Transverse colon (tissue), 4 donors: ENCODE results near the gene ZNF268. TPM values are rescaled to one million over a fixed set of nuclear protein-coding genes. Genes with fewer than 3 reads are reported as not detected.

Source experiments
- DNase-seq: peaks from one replicate; pipeline ENCODE4 v3.0.0-alpha.2; 2019
- H3K27ac ChIP-seq, 4 donors: fragments of 200-600 bp; sonication (generic); 2 replicates each; pipeline ENCODE4 v1.5.1; 2016 to 2018; ENCODE audit warnings: inconsistent platforms in 4 of 4
- H3K27me3 ChIP-seq: fragments of 200-600 bp; sonication (generic); 2 replicates; pipeline ENCODE4 v1.5.1; 2017; ENCODE audit warnings: inconsistent platforms
- H3K36me3 ChIP-seq, 4 donors: fragments of 200-600 bp; sonication (generic); 2 replicates each; pipeline ENCODE4 v1.5.1; 2017 to 2019; ENCODE audit warnings: inconsistent platforms in 4 of 4
- H3K4me1 ChIP-seq, 4 donors: fragments of 200-600 bp; sonication (generic); 2 replicates each; pipeline ENCODE4 v1.5.1; 2017 to 2020; ENCODE audit warnings: inconsistent platforms in 4 of 4
- H3K4me3 ChIP-seq, 4 donors: fragments of 200-600 bp; sonication (generic); 1 replicate in 1 of 4; 2 replicates in 3 of 4; pipeline versions ENCODE4 v1.5.1 to v1.6.1; 2017 to 2019; ENCODE audit warnings: inconsistent platforms in 4 of 4
- H3K9me3 ChIP-seq, 2 donors: fragments of 200-600 bp; sonication (generic); 2 replicates each; pipeline ENCODE4 v1.5.1; 2017 to 2019; ENCODE audit warnings: inconsistent platforms in 2 of 2
- EP300 ChIP-seq: sonication (generic); formaldehyde crosslinking; IDR thresholded peaks from one replicate; pipeline ENCODE4 v1.6.1; 2017; ENCODE audit warnings: antibody characterized with exemption, low read depth
- POLR2A ChIP-seq: fragments of 450-650 bp; IDR thresholded peaks from one replicate; pipeline ENCODE4 v1.6.1; 2016; ENCODE audit warnings: antibody characterized with exemption, mild to moderate bottlenecking, moderate library complexity
- POLR2AphosphoS5 ChIP-seq, 3 donors: sonication (generic); formaldehyde crosslinking; IDR thresholded peaks; one replicate each; pipeline ENCODE4 v1.6.1; 2016; ENCODE audit warnings: antibody characterized with exemption in 3 of 3
- WGBS, 2 donors: methylation state at CpG; one replicate each; pipeline ENCODE4 v1.1.5; 2018; ENCODE audit warnings: low coverage in 1 of 2; 5-methylcytosine and 5-hydroxymethylcytosine counted together
- in situ Hi-C, 4 donors: fragments of 200-750 bp; cut with MboI; loops; one replicate each; pipeline versions ENCODE4 v1.15.0 to v1.15.1; 2017; ENCODE audit warnings: low sequenced_read_pairs in 3 of 4, low pct_ligation_motif_present in 1 of 4, low pct_unique_long_range_greater_than_20kb in 1 of 4
- intact Hi-C: fragments of 100-400 bp; cut with DNase I; formaldehyde crosslinking; loops from one replicate; pipeline ENCODE4 v1.15.1; 2023; ENCODE audit warnings: low total_unique reads
- total RNA-seq, 4 donors: library from RNA; depleted of rRNA; stranded (reverse); fragments of >200 nt; gene quantifications; one replicate each; pipeline ENCODE4 v1.1.0, GENCODE V29; 2016
- TF ChIP-seq, protein P1 (sequence below), 5 experiments: fragments of 200-600 bp in 3 of 5; fragments of 450-650 bp in 2 of 5; sonication (generic) in 3 of 5; IDR thresholded peaks; 1 replicate in 2 of 5; 2 replicates in 3 of 5; pipeline ENCODE4 v1.5.1; 2016 to 2017; ENCODE audit warnings: antibody characterized with exemption in 5 of 5, inconsistent platforms in 3 of 5, mild to moderate bottlenecking in 2 of 5, moderate library complexity in 1 of 5

ZNF268 gene
- total RNA-seq, 4 donors from 2014 or later: 12.2 to 30.3 (median 16.1) TPM

DNA sequence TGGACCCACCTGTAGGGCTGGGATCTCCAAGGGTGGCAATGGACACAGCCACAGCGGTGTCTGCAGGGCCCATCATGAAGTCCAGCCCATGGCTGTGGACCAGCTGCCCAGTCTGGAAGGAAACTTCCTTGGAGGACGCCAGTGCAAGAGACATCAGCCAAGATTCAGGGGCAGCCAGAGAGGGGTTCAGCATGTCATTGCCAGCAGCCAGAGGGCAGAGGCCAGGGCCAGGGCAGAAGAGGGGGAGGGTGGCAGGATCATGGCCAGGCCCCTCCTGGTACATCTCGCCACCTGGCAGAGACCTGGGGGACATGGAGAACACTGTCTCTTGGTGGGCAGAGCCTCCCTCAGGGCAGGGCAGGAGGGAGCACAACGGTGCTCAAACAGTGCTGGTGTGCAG is 44.2 kb downstream of the ZNF268 start:
- TF ChIP-seq POLR2AphosphoS5 (IDR thresholded peaks at IDR 0.05): no peak
- in situ Hi-C loops (no loop called here), intact Hi-C loops (no loop called here)
- H3K27ac ChIP-seq: no peak overlapping the region
- DNase-seq: no peak
- H3K4me3 ChIP-seq: no peak overlapping the region
- 80 to 85% methylated on average over 1 to 4 of the region's 4 CpGs for WGBS, 2 donors
- H3K27me3 ChIP-seq: no peaks in the 10 kb centered on the region
- no peaks in the 10 kb centered on the region for H3K36me3 ChIP-seq
- H3K9me3 ChIP-seq: peaks cover 7 to 18% of the 10 kb centered on the region in 2 donors
- no peaks in the 10 kb centered on the region for H3K4me1 ChIP-seq

DNA sequence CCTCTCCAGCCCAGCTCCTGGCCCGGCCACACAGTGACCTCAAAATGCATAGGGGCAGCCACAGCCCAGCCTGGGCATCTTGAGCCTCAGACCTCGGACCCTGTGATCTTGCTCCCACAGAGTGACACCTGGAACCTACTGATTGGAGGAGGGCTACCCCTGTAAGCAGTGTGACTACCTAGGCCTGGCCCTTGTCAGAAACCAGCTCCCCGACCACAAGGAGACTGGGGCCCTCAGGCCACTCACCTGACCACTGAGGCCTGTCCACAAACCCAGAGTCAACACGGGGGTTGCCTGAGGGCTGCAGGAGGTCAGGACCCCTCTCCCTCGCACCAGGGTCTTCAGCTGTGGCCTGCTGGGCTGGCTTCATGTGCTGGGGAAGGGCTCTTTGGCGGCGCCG is 45.4 kb downstream of the ZNF268 start:
- in situ Hi-C loops: no loop called here
- no peak for DNase-seq
- Histone ChIP-seq H3K27me3 (no peaks in the 10 kb centered on the region), H3K4me1 (no peaks in the 10 kb centered on the region), H3K27ac (no peak overlapping the region), H3K4me3 (no peak overlapping the region), H3K9me3 (peaks cover 7 to 14% of the 10 kb centered on the region in 2 donors), H3K36me3 (no peaks in the 10 kb centered on the region)
- WGBS, 2 donors: 60 to 76% methylated on average over 2 to 8 of the region's 8 CpGs
- intact Hi-C loops: no loop called here
- TF ChIP-seq POLR2AphosphoS5 (IDR thresholded peaks at IDR 0.05) (no peak), POLR2A (no peak), EP300 (no peak)
- TF ChIP-seq, protein P1, sequence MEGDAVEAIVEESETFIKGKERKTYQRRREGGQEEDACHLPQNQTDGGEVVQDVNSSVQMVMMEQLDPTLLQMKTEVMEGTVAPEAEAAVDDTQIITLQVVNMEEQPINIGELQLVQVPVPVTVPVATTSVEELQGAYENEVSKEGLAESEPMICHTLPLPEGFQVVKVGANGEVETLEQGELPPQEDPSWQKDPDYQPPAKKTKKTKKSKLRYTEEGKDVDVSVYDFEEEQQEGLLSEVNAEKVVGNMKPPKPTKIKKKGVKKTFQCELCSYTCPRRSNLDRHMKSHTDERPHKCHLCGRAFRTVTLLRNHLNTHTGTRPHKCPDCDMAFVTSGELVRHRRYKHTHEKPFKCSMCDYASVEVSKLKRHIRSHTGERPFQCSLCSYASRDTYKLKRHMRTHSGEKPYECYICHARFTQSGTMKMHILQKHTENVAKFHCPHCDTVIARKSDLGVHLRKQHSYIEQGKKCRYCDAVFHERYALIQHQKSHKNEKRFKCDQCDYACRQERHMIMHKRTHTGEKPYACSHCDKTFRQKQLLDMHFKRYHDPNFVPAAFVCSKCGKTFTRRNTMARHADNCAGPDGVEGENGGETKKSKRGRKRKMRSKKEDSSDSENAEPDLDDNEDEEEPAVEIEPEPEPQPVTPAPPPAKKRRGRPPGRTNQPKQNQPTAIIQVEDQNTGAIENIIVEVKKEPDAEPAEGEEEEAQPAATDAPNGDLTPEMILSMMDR (IDR thresholded peaks at IDR 0.05): no peak

DNA sequence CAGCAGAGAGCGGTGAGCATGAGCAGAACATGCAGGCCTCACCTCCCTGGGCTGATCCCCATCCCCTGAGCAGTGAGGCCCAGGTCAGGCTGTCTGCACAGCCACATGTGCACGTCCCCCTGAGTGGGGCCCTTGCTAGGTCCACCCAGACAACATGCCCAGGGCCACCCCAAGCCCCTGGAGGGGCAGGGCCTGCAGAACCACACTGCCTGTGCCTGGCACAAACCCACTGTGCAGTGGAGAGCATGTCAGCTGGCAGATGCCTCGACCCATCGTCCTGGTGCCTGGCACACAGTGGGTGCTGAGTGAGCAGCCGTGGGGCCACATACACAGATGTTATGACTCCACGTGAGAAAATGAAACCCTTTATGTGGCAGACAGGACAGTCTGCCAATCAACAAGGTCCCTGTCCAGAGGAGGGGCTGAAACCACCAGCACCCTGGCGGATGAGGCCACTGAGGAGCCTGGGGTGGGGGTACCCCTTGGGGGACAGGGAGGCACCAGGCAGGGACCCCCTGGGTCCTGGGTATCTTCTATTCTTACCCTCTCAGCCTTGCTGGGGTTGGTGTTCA is 46.1 kb downstream of the ZNF268 start:
- Histone ChIP-seq H3K4me1 (no peaks in the 10 kb centered on the region), H3K27me3 (no peaks in the 10 kb centered on the region), H3K4me3 (no peak overlapping the region), H3K36me3 (no peaks in the 10 kb centered on the region), H3K9me3 (peaks cover 7 to 11% of the 10 kb centered on the region in 2 donors), H3K27ac (no peak overlapping the region)
- DNase-seq: no peak
- intact Hi-C loops: no loop called here
- in situ Hi-C loops: no loop called here
- WGBS, 2 donors: 79% methylated on average over 6 of the region's 7 CpGs; no CpG with 5 or more reads in 1 of the 2 donors
- TF ChIP-seq, protein P1 (IDR thresholded peaks at IDR 0.05): no peak
- TF ChIP-seq EP300 (no peak), POLR2A (no peak), POLR2AphosphoS5 (IDR thresholded peaks at IDR 0.05) (no peak)

DNA sequence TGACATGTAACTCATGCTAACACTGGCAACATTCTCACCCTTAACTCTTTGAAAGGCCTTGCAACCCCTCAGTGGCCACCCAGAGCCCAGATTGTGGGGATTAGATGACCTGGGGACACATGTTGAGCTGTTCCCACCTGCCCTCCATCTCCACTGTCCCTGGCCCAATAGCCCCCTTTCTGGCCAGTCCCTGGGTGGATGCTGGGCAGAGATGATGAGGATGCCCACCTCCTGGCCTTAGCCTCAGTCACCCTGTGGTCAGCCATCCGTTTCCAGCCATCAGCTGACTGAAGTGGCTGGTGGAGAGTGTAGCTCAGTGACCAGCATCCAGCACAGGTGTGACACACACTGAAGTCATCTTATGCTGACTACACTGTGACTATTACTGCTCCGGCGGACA is 49.7 kb downstream of the ZNF268 start:
- in situ Hi-C loops: no loop called here
- TF ChIP-seq EP300 (no peak), POLR2A (no peak)
- TF ChIP-seq, protein P1 (IDR thresholded peaks at IDR 0.05): no peak
- intact Hi-C loops: no loop called here
- WGBS, 2 donors: 74 to 100% methylated on average over 2 to 3 of the region's 3 CpGs
- no peak overlapping the region for H3K4me3 ChIP-seq
- no peaks in the 10 kb centered on the region for H3K36me3 ChIP-seq
- H3K27ac ChIP-seq: no peak overlapping the region
- H3K9me3 ChIP-seq: no peaks in the 10 kb centered on the region
- DNase-seq: no peak
- H3K4me1 ChIP-seq: no peaks in the 10 kb centered on the region
- H3K27me3 ChIP-seq: no peaks in the 10 kb centered on the region

DNA sequence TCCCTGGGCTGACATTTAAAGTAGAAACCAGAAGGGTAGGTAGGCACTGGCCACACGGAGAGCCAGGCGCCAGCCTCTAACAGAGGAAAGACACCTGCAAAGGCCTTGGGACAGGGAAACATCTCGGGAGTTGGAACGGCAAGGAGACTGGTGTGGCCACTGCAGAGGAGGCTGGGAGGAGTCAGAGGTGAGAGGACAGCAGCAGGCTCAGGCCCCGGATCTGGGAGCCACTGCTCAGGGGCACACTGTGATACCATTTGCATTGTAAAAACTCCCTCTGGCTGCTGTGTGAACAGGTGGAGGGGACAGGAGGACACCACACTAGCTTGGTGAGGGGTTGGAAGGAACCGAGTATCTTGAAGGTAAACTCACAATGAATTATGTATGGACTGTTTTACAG is 51.7 kb downstream of the ZNF268 start:
- in situ Hi-C loops (no loop called here), intact Hi-C loops (no loop called here)
- Histone ChIP-seq H3K36me3 (no peaks in the 10 kb centered on the region), H3K4me1 (no peaks in the 10 kb centered on the region), H3K27me3 (no peaks in the 10 kb centered on the region), H3K9me3 (no peaks in the 10 kb centered on the region), H3K27ac (no peak overlapping the region), H3K4me3 (no peak overlapping the region)
- DNase-seq: no peak
- WGBS, 2 donors: 82 to 88% methylated on average over 5 to 6 of the region's 6 CpGs
- TF ChIP-seq EP300: no peak
- TF ChIP-seq, protein P1 (IDR thresholded peaks at IDR 0.05): no peak
- no peak for TF ChIP-seq POLR2A
- TF ChIP-seq POLR2AphosphoS5 (IDR thresholded peaks at IDR 0.05): no peak
